ENCODE results near the gene CALB2.
"Not testable (repeated sequence)": the region's sequence is repeated elsewhere in the genome, so short reads cannot be mapped to it uniquely, and the experiment has no call there.

Gene CALB2, protein sequence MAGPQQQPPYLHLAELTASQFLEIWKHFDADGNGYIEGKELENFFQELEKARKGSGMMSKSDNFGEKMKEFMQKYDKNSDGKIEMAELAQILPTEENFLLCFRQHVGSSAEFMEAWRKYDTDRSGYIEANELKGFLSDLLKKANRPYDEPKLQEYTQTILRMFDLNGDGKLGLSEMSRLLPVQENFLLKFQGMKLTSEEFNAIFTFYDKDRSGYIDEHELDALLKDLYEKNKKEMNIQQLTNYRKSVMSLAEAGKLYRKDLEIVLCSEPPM

DNA sequence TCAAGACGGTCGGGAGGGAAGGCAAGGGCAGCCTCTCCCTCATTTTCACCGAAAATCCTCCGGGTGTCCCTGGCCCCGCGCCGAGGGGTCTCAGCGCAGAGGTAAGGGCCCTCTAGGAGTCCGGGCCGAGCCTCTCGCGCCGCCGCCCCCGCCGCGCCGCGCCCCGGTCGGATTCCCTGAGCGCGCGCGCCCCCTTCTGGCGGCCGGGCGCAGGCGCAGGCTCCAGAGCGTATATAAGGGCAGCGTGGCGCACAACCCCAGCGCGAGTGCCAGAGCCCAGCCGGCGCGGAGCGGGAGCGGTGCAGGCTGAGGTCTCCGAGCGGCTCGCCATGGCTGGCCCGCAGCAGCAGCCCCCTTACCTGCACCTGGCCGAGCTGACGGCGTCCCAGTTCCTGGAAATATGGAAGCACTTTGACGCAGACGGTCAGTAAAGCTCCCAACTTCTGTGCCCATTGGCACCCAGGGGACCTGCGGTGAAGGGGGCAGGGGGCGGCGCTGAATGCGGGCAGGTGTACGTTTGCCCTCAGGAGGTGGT lies at the start of gene CALB2:
TSS of gene CALB2 (plus strand) at position 260 of the 535 bp plus-strand sequence. CDS start at position 330, 70 bp downstream.
- DNase-seq, result peak; percentile 69

DNA sequence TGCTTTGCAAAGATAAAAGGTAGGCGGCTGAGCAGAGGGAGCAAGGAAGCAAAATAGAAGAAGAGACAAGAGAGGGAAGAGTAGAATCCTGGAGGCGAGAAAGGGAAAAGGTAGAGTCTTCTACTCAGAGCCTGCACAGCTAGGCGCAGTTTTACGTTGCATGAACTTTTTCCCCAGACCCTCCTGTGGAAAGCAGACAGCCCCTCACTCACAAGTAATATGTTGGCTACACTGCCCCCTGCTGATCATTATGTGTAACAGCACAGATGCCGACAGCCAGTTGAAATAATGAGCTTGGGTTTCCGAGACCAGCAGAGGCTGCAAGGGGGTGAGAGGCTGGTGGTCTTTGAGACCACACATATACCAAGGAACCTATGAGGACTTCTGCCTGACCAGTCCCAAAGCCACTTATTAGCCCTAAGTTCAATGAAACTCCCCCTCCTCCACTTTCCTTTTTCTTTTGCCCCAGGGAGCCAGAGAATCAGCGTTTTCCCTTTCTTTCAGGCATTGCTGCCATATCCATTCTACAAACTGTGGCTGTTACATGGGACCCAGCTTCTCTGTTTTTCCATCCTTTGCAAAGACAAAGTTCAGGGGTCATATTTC lies 46.9 kb upstream of the CALB2 start:
- DNase-seq, result peak; percentile 7

DNA sequence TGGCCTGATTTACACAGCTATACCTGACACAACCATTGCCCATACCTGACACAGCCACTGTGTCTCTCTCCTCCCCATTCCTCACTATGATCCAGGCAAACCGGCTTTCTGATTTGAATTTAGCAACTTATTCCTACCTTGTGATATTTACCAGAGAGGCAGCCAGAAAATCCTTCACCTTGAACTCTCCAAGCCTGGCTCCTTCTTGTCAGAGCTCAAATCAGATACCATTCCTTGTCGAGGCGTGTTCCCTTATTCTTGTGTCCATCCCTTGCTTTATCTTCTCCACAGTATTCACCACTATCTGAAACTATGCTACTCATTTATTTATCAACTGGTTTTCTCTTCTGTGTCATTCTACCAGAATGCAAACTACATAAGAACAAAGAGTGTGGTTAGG lies 44.9 kb upstream of the CALB2 start:
- not testable (repeated sequence) for DNase-seq

DNA sequence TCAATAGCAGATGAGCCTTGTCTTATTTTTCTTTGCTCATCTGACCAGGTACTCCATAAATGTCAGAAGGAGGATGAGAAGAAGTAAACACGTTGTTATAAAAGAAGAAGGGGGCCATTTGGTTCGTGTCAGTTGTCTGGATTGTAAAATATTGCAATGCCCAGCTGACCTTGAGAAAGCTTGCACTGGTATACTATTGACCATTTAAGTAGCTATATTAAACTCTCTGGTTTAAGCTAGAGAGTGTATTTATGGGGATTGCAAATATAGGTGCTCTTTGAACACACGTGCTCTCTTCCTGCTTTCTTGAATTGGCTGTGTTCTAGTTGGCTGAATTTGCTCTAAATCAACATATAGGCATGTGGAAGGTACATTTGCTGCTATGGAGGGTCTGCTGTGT lies 43.3 kb upstream of the CALB2 start:
- DNase-seq, result no peak

DNA sequence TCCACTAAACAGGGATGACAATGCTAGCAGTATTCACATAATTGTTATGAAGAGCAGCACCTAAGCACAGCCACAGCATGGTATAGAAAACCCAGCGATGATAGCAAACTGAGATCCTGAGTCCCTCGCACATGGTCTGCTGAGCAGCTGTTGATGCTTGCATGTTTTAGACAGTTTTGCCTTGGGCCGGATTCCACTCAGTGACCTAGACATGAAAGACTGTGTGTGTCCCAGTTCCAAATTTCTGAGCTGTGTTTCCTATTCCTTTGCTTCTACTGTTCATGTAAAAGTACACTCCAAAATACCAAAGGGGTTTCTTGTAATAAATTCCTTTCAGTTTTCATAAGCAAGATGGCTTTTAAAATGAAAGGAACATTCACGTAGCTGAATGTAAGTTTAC lies 38.5 kb upstream of the CALB2 start:
- no peak for DNase-seq

DNA sequence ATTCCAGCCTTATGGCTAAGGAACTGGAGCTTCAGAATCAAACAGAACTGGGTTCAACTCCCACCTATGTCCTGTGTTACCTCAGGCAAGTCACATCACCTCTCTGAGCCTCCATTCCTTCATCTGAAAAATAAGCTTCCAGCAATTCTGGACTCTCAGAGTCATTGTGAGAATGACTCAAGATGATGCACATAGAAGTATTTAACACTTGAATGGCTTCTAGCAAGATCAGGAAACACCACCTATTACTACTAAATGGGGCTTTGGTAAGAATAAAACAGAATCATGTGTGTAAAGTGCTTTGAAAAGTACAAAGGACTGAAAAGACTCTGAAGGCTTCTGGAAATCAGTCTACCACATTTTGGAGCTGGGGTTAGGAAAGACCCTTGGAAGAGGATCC lies 30.8 kb upstream of the CALB2 start:
- no peak for DNase-seq

DNA sequence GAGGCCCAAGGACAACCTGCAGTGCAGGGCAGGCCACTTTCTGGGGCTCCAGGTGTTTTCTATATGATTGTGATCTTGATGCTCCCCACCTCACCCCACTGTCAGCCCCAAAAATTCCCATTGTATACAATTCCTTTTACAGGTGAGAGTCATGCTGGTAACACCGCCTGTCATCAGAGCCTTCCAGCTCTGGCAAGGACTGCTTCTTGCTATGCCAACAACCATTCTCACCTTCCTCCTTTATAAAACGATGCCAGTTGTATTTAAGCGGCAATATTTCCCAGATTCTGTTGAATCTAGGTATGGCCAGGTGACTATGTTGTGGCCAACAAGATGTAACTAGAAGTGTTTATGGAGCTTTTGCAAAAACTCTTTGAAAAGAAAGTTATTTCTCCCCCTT lies 30.4 kb upstream of the CALB2 start:
- DNase-seq, result no peak

DNA sequence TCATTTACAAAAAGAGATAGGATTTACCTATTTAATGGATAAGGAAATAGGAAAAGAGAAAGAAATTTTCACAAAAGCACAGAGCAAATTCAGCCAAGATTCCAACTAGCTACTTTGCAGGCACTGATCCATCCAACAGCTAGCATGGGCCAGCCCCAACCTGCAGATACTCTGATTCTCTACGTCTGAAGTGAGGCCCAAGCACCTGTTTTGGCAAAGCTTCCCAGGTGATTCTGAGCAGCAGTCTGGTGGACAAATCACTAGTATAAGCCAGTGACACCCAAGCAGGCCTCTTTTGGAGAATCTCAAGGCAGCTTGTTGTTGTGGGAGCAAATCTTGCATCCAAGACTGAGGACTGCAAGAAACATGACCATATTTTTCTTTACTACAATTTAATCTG lies 20.9 kb upstream of the CALB2 start:
- DNase-seq, result peak; percentile 56

DNA sequence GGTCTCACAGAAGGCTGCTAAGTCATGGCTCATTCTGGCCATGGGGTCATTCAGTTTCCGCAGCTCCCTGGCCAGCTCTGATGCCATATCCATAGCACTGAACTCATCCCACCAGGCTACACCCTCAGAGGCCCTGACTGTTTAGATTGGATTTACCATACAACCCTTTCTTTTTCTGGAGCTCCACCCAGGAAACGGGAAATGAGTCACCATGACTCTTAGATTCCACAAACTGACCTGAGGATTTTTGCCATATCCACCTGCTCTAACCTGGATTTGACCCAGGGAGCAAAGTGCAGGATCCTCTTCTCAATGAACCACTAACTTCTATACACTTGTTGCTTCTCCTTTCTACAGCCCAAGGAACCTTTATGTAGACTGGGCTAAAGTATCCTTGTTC lies 20.3 kb upstream of the CALB2 start:
- DNase-seq, result no peak

DNA sequence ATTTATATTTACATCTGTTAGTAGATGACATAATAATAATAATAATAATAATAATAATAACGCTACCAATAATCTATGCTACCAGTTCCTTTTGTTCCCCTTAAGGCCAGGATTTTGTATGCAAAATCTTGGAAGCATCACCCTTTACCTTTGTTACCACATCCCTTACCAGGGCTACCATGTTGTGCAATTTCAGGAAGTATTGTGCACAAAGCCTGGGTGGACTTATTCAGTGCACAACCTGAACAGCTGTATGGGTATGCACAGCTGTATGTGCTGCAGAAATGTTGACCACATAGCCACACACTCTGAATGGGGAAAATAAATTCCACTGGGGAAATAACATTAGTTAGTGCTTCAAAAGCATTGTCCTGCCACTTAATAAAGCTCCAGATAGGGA lies 19.9 kb upstream of the CALB2 start:
- DNase-seq, result no peak

DNA sequence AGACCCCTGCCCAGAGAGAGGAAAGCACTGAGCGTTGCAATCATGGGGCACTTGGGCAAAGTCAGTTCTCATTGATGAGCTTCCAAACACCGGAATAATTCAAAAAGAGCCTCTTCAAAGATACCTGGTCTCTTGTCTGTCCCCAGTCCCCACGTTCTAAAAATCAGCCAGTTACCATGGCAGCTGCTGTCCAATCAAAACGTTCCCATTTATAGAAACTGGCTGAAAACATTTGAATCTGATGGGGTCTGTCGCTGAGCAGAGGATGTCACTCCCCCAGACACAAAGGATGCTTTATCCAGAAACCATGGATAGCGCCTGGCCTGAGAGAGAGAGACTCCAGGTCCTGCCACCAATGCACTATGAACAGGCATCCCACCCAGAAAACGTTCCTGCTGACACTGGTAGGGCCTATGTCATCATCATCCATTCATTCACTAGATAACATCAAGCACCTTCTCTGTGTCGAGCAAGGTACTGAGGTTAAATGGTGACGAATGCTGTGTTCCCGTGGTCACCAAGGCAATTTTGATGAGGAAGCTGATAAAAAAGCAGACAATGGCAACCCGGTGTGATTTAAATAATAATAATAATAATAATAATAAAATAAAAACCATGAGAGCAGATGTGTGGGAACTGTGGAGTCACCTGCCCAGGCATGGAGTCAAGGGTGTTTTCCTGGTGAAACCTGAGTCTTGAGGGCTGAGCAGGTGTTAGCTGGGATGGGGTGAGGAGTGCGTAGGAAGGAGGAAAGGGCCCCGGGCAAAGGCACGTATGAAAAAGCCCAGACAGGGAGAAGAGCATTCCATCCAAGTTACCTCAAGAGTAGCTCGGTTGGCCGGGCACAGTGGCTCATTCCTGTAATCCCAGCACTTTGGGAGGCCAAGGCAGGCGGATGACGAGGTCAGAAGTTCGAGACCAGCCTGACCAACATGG lies 19.0 kb upstream of the CALB2 start:
- DNase-seq, result peak; percentile 17

DNA sequence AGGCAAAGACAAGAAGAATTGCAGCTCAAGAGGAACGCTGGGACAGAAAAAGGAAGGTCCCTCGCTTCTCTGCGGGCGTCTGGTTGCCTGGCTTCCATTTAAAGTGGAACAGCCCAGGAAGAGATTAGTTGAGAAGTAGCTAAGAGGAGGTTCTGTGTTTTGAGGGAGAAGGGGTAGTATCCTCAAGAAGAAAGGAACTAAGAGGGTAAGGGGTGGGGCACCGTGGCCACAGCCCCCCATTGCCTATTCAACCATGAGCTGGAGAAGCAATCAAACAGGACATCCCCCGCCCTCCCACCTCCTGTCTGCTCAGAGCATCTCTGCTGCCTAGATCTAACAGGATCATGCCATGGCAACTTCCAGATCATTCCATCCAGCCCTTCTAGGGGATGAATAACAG lies 18.1 kb upstream of the CALB2 start:
- no peak for DNase-seq

DNA sequence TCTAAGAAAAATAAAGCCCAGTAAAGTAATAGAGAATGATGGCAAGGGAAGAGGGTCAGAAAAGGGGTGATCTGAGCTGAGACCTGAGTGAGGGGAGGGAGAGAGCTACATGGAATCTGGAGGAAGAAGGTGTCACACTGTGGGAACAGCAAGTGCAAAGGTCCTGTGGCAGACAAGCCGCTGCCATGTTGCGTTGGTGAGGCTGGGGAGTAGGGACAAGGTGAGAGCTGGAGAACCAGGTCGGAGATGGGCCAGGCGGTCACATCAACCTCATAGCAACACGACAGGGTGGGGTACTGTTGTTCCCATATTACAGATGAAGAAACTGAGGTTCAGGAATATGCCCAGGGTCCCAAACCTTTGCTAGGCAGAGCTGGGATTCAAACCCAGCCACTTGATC lies 16.6 kb upstream of the CALB2 start:
- no peak for DNase-seq

DNA sequence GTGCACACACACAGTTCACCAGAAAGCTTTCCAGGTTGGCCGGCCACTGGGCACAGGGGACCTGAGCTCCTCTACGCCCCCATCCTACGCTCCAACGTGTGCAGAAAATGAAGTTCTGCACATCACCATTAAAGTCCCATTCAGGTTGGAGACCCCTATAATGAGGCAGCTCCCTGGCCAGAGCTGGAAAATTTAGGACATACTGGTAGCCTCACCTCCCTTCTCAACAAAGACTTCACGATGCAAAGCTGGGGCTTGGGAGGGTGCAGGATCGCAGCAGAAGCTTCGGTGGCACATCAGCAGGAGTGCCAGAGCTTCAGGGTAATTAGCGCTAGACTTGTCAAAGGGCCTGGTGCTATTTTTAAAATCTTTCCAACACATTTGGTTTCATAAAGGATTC lies 15.4 kb upstream of the CALB2 start:
- DNase-seq, result no peak

DNA sequence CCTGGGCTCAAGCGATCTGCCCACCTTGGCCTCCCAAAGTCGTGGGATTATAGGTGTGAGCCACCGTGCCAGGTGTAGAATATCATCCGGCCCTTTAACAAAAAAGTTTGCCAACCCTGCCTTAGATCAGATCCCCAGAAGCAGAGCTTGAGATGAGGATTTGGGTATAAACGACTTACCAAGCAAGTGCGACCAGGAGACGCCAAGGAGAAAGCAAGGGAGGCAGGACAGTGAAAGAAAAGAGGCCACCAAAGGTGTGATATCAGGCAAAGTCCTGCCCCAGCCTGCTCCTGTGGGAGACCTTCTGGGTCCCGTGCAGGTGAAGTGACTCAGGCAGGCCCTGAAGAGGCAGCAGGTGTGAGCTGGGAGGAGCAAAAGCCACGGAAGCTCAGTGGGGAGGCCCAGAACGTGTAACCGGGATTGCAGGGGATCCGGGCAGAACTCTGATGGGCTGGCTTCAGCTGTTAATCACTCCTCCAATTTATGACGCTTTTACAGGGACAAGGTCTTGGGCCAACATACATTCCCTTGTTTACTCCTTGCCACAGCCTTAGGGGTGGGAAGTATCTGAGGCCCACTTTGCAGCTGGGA lies 14.1 kb upstream of the CALB2 start:
- peak; percentile 50 for DNase-seq

DNA sequence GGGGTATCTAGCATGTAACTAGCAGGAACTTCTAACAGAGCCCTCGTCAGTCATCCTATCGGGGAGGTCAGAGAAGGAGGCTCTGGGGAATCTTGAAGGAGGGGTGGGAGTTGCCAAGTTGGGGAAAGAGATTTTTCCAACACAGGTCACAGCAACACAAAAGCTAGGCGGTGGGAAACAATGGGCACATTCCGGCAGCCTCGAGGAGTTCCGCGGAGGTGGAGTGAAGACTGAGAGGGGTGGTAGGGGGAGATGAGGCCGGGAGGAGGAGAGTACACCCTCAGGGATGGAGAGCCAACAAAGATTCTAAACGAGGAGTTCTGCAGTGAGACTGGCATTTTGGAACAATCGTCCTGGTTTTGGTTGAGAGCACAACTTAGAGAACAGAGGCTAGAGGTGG lies 13.5 kb upstream of the CALB2 start:
- no peak for DNase-seq

DNA sequence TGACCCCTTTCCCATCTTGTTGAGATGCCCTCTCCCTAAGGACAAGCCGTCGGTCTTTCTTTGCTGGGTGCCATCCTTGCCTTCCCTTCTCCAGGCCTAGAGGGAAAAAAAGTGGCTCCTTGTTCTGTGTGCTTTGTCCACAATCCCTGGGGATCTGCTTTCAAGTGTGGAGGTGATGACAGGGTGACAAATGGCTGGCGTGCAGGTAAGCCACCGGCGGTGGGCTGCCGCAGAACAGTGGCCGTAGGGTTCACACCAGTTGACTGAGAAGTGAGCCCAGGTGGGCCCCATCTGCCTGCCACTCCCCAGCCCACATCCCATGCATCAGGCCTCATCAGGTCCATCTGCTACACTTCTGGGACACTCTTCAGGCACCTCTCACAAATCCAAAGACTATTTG lies 11.4 kb upstream of the CALB2 start:
- peak; percentile 81 for DNase-seq

DNA sequence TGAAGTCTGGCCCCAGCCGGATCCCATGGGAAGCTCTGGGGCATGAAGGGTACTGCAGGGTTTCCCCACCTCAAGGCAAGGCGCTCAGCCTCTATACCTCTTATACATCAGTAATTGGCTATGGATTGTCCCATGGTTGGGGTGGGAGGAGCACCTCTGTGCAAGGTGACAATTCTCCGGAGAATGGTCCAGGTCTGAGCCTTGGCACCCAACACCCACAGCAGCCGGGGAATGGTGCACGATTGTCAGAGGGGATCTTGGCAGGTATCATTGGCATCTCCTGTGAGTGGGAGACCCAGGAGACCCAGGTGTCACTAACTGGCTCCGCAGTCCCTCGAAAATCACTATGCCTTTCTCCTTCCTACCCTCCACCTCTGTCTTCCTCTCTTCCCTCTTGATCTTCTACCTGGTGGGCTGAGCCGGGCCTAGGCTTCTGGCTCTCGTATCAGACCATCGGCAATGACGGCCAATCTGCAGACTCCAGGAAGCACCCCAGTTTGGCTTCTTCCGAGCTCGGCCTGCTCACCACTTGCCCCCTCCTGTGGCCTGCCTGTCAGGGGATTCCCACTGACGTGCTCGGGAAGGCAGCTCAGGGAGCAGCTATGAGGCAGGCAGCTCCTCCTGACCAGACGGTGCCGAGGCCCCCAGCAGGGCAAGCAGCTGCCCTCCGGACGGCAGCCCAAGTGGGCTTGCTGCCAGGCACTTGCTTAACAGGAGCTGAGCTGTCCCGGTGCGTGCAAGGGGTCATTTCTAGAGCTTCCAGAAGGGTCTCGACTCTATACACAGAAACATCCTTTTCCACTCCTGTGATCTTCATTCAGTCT lies 10.0 kb upstream of the CALB2 start:
- DNase-seq, result no peak

DNA sequence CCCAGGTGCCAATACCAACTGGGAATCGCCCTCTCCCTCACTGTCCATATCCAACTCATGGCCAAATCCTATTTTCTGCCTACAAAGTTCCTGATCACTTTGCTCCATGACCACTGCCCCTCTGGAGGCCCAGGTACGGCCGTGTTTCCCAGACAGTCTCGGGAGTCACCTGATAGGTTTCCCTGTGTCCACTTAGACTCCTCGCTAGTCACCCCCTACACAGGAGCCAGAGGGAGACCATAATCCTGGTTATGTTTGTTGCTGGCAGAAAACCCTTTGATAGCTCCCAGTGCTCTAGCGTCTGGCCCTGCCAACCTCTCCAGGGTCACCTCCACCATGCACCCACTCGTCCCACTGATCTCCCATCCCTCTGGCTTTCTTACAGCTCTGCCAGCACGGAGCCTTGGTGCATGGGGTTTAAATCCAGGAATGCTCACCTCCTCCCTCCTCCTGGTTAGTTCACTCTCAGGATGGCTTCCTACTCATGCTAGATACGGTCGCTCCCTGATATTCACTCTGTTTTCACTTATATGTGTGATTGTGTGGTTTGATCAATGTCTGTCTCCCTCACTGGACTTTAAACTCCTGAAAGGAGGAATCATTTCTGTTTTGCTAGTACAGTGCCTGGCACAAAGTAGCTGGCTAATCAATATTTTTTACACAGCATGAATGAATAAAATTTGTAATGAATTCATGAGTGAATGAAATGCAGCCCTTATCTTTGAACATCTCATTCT lies 7.5 kb upstream of the CALB2 start:
- DNase-seq, result no peak

DNA sequence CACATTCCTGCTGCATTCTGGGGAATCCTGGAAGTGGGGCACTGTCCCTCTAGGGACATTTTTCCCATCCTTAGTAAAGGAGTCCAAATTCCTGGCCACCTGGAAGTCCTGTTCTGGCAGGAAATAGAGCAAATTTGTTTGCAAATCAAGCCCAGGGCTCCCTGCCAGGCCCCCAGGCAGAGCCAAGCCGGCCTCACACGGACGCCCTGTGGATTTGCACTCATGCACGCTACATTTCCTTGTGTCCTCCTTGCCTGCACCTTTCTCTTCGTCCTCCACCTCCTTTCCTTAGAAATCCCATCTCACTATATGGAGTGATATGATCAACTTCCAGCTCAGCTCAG lies 7.0 kb upstream of the CALB2 start:
- no peak for DNase-seq

DNA sequence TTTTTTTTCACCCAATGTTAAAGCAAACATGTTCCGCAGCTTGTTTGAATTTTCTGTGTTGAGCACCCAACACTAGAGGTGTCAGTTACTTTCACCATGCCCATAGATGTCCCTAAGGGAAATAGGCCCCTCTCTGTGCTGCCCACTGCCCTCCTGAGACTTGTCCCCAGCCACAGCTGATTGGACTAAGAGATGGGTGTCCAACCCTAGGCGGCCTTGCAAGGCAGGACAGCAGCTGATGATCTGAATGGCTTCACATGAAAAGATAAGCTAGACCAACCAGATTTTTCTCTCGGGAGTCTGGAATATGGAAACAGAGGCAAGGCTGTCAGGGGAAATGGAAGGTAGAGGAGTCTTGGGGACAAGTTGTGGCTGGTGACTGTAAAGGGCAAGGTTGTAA lies 6.1 kb upstream of the CALB2 start:
- DNase-seq, result no peak

DNA sequence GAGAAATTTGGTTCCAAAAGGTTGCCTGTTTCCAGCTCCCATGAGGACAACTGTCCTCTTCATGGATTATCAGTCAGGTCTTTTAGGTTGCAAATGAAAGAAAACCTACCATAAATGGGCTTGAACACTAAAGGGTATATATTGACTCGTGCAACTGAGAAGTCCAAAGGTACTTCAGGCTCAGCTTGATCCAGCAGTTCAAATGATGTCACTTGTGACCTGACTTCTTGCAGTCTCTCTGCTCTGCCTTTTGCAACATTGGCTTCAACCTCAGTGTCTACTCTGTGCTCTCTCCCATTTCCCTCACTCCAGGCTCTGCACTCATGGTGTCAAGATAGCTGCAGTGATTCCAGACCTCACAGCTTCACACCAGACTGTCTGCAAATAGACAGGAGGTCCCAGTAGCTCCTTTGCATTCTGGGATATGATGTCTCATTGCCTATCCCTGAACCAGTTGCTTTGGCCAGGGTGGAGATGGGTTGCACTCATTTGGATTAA lies 5.5 kb upstream of the CALB2 start:
- DNase-seq, result no peak

Measured in NCI-H2171 treated with DMSO at 0.1 percent for 48 hours (cell line).